Measurements from ENCODE around the gene HMBS. TPM values are rescaled to one million over a fixed set of nuclear protein-coding genes. Genes with fewer than 3 reads are reported as not detected.

HMBS gene
- total and polyA plus RNA-seq, 2 experiments from 2014 or later = 101 to 107 TPM

DNA sequence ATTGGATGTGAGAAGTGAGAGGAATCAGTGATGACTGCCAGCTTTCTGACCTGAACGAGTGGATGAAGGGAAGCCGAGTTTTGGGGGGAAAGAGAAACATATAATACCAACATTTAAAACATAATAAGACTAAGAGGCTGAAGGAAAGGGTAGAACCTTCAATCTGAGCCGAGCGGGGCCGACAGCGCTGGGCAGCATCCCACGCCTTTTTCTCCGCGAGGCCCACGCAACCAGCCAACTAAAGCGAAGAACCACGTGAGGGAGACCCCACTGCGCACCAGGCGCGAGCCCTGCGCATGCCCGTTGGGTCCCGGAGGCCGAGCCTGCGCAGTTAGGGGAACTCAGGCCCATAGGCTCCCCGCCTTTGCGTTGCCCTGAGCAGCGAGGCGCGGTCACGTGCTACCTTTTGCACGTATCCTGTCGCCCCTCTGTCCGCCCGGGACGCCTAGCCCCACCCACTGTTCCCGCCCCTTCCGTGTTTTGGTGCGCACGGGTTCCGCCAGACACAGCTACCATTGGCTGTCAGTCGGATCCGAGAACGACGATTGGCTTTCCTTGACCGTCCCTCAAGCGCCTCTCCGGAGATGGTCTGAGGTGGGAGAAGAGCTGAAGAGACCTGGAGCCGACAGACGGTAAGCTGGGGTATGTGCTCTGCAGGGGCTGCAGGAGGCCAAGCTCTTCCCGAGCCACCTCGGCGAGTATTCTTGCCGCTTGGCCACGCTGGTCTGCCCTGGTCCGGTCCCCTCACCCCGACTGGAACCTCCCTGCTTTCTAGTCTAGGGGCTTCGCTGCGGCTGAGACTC lies 36.5 kb downstream of the HMBS start, which contains the start of gene HINFP:
TSS of gene HINFP (plus strand) at position 573 of the 803 bp plus-strand sequence. CDS start 5,365 bp downstream, outside the sequence.
- H3K9me3 Mint-ChIP-seq = no peaks in the 10 kb centered on the region
- peak within 1 kb of the TSS; percentile 93 for H3K27ac Mint-ChIP-seq
- H3K4me2 ChIP-seq = peak within 1 kb of the TSS; percentile 100
- peaks cover 13% of the 10 kb centered on the region; the same call in 1 of the 2 replicates for H3K4me1 ChIP-seq (ENCODE audit: insufficient read depth)
- peak within 1 kb of the TSS; percentile 99 for H2AFZ ChIP-seq
- H3K4me3 ChIP-seq = peak within 1 kb of the TSS; percentile 100
- TF ChIP-seq NANOG (IDR thresholded peaks at IDR 0.05; ENCODE audit: borderline replicate concordance) = no peak
- TF ChIP-seq CREB1 (CRISPR knock-in tag; IDR thresholded peaks at IDR 0.05; ENCODE audit: low read depth) = peak; percentile 25; the same call in 1 of the 2 replicates
- TF ChIP-seq, protein P1, sequence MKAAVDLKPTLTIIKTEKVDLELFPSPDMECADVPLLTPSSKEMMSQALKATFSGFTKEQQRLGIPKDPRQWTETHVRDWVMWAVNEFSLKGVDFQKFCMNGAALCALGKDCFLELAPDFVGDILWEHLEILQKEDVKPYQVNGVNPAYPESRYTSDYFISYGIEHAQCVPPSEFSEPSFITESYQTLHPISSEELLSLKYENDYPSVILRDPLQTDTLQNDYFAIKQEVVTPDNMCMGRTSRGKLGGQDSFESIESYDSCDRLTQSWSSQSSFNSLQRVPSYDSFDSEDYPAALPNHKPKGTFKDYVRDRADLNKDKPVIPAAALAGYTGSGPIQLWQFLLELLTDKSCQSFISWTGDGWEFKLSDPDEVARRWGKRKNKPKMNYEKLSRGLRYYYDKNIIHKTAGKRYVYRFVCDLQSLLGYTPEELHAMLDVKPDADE (IDR thresholded peaks at IDR 0.05) = 0 out of 2 replicates have a peak, but pooled peaks have one; percentile 59
- no peak for TF ChIP-seq JUNB (IDR thresholded peaks at IDR 0.05; ENCODE audit: unreplicated experiment)
- peak; percentile 92 for TF ChIP-seq POLR2AphosphoS5 (IDR thresholded peaks at IDR 0.05; ENCODE audit: low read depth)
- H3F3A ChIP-seq (replicated peaks; ENCODE audit: low read depth) = peaks cover 14% of the 10 kb centered on the region; the same call in 1 of the 2 replicates
- no peaks in the 10 kb centered on the region for H3K9me2 ChIP-seq (ENCODE audit: insufficient read depth)
- H3K4me3 Mint-ChIP-seq = peak within 1 kb of the TSS; percentile 94
- H3K79me2 ChIP-seq (replicated peaks; ENCODE audit: insufficient read depth) = peaks cover 31% of the 10 kb centered on the region
- H3K27me3 Mint-ChIP-seq (ENCODE audit: insufficient read depth, low read depth, poor library complexity) = peaks cover 15% of the 10 kb centered on the region
- H3K4me1 Mint-ChIP-seq = peaks cover 18% of the 10 kb centered on the region
- H4K20me1 ChIP-seq (replicated peaks; ENCODE audit: insufficient read depth) = peaks cover 14% of the 10 kb centered on the region; the same call in 1 of the 2 replicates
- H3K36me3 Mint-ChIP-seq (ENCODE audit: low read depth) = peaks cover 12% of the 10 kb centered on the region
- H3K36me3 ChIP-seq (ENCODE audit: insufficient read depth) = no peaks in the 10 kb centered on the region
- peak within 1 kb of the TSS; percentile 92 for H3K27ac ChIP-seq (ENCODE audit: low read depth)
- H3K27me3 ChIP-seq (ENCODE audit: insufficient read depth) = no peaks in the 10 kb centered on the region
- peak; percentile 98 for ATAC-seq
- DNase-seq (ENCODE audit: low spot score) = peak; percentile 99

DNA sequence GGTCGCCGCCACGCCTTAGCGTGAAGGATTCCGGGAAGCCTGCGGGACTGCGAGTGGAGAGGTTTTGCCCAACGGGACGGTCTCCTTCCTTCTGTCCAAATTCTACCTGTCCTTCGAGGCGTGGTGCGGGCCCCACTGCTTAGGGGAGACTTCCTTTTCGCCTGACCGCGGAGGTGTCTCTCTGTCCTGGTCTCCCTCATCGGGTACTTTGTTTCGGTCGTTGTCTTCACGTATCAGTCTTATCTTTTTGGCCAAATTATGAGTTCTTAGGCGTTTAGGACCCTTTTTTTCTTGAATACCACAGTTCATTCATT lies 37.1 kb downstream of the HMBS start:
- Histone ChIP-seq H3K4me2 (peak overlapping the region; percentile 100), H3K9me2 (ENCODE audit: insufficient read depth) (no peaks in the 10 kb centered on the region), H3K4me1 (ENCODE audit: insufficient read depth) (peaks cover 13% of the 10 kb centered on the region; the same call in 1 of the 2 replicates), H2AFZ (peak overlapping the region; percentile 99), H3F3A (replicated peaks; ENCODE audit: low read depth) (peaks cover 14% of the 10 kb centered on the region; the same call in 1 of the 2 replicates), H3K36me3 (ENCODE audit: insufficient read depth) (no peaks in the 10 kb centered on the region), H4K20me1 (replicated peaks; ENCODE audit: insufficient read depth) (peaks cover 14% of the 10 kb centered on the region; the same call in 1 of the 2 replicates), H3K27me3 (ENCODE audit: insufficient read depth) (no peaks in the 10 kb centered on the region), H3K79me2 (replicated peaks; ENCODE audit: insufficient read depth) (peaks cover 31% of the 10 kb centered on the region), H3K27ac (ENCODE audit: low read depth) (peak overlapping the region; percentile 92), H3K4me3 (peak overlapping the region; percentile 100)
- no peak for DNase-seq (ENCODE audit: low spot score)
- Mint-ChIP-seq H3K9me3 (no peaks in the 10 kb centered on the region), H3K27me3 (ENCODE audit: insufficient read depth, low read depth, poor library complexity) (peaks cover 15% of the 10 kb centered on the region), H3K36me3 (ENCODE audit: low read depth) (peaks cover 12% of the 10 kb centered on the region), H3K27ac (peak overlapping the region; percentile 72), H3K4me1 (peaks cover 20% of the 10 kb centered on the region), H3K4me3 (peak overlapping the region; percentile 94)
- TF ChIP-seq EZH2 (IDR thresholded peaks at IDR 0.05; ENCODE audit: low read depth, unreplicated experiment) = no peak
- TF ChIP-seq, protein P1 (IDR thresholded peaks at IDR 0.05) = no peak
- no peak for TF ChIP-seq STAT1 (IDR thresholded peaks at IDR 0.05; ENCODE audit: unreplicated experiment)
- no peak for TF ChIP-seq JUNB (IDR thresholded peaks at IDR 0.05; ENCODE audit: unreplicated experiment)
- TF ChIP-seq, protein P2, sequence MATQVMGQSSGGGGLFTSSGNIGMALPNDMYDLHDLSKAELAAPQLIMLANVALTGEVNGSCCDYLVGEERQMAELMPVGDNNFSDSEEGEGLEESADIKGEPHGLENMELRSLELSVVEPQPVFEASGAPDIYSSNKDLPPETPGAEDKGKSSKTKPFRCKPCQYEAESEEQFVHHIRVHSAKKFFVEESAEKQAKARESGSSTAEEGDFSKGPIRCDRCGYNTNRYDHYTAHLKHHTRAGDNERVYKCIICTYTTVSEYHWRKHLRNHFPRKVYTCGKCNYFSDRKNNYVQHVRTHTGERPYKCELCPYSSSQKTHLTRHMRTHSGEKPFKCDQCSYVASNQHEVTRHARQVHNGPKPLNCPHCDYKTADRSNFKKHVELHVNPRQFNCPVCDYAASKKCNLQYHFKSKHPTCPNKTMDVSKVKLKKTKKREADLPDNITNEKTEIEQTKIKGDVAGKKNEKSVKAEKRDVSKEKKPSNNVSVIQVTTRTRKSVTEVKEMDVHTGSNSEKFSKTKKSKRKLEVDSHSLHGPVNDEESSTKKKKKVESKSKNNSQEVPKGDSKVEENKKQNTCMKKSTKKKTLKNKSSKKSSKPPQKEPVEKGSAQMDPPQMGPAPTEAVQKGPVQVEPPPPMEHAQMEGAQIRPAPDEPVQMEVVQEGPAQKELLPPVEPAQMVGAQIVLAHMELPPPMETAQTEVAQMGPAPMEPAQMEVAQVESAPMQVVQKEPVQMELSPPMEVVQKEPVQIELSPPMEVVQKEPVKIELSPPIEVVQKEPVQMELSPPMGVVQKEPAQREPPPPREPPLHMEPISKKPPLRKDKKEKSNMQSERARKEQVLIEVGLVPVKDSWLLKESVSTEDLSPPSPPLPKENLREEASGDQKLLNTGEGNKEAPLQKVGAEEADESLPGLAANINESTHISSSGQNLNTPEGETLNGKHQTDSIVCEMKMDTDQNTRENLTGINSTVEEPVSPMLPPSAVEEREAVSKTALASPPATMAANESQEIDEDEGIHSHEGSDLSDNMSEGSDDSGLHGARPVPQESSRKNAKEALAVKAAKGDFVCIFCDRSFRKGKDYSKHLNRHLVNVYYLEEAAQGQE (IDR thresholded peaks at IDR 0.05; ENCODE audit: unreplicated experiment) = no peak
- no peak for TF ChIP-seq EZH2phosphoT487 (IDR thresholded peaks at IDR 0.05; ENCODE audit: unreplicated experiment)
- TF ChIP-seq CREB1 (CRISPR knock-in tag; IDR thresholded peaks at IDR 0.05; ENCODE audit: low read depth) = no peak
- TF ChIP-seq POLR2AphosphoS5 (IDR thresholded peaks at IDR 0.05; ENCODE audit: low read depth) = no peak
- TF ChIP-seq ZNF331 (CRISPR knock-in tag; IDR thresholded peaks at IDR 0.05; ENCODE audit: low read depth) = no peak
- TF ChIP-seq, protein P3, sequence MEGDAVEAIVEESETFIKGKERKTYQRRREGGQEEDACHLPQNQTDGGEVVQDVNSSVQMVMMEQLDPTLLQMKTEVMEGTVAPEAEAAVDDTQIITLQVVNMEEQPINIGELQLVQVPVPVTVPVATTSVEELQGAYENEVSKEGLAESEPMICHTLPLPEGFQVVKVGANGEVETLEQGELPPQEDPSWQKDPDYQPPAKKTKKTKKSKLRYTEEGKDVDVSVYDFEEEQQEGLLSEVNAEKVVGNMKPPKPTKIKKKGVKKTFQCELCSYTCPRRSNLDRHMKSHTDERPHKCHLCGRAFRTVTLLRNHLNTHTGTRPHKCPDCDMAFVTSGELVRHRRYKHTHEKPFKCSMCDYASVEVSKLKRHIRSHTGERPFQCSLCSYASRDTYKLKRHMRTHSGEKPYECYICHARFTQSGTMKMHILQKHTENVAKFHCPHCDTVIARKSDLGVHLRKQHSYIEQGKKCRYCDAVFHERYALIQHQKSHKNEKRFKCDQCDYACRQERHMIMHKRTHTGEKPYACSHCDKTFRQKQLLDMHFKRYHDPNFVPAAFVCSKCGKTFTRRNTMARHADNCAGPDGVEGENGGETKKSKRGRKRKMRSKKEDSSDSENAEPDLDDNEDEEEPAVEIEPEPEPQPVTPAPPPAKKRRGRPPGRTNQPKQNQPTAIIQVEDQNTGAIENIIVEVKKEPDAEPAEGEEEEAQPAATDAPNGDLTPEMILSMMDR (conservative IDR thresholded peaks at IDR 0.05; ENCODE audit: low read depth in 2 of 2) = no peak
- no peak for ATAC-seq

All from GM23338 (cell line).